DOHH2 (cell line): ENCODE measurements around the gene HOXB8.
A peak's percentile ranks its signal among the peaks of the same experiment; 100 is the strongest.

Experiments used
- H3F3A ChIP-seq: fragments of 200-600 bp; sonication (generic), shearing (Covaris generic); 2 replicates; pipeline ENCODE4 v1.6.0; 2016; ENCODE audit warnings: antibody characterized with exemption, mild to moderate bottlenecking; ENCODE audit not compliant: control insufficient read depth, insufficient read depth
- H3K27ac ChIP-seq: fragments of 200-600 bp; sonication (generic); 2 replicates; pipeline ENCODE4 v1.5.1; 2014; ENCODE audit warnings: low read depth, mild to moderate bottlenecking, low read length, moderate library complexity
- H3K27me3 ChIP-seq: fragments of 200-600 bp; sonication (generic); 2 replicates; pipeline ENCODE4 v1.6.1; 2014; ENCODE audit warnings: mild to moderate bottlenecking, low read length, mixed read lengths; ENCODE audit not compliant: control insufficient read depth
- H3K36me3 ChIP-seq: fragments of 200-600 bp; sonication (generic); 2 replicates; pipeline ENCODE4 v1.6.1; 2014; ENCODE audit warnings: mild to moderate bottlenecking, low read length, moderate library complexity, mixed read lengths; ENCODE audit not compliant: control insufficient read depth
- H3K4me1 ChIP-seq: fragments of 200-600 bp; sonication (generic); 2 replicates; pipeline ENCODE4 v1.6.1; 2014; ENCODE audit warnings: mild to moderate bottlenecking, low read length, mixed read lengths; ENCODE audit not compliant: control insufficient read depth
- H3K4me2 ChIP-seq: fragments of 200-600 bp; sonication (generic); 2 replicates; pipeline ENCODE4 v1.6.0; 2014; ENCODE audit warnings: mild to moderate bottlenecking, low read length, moderate library complexity
- H3K4me3 ChIP-seq: fragments of 200-600 bp; sonication (generic); 2 replicates; pipeline ENCODE4 v1.5.1; 2014; ENCODE audit warnings: mild to moderate bottlenecking, low read length, mixed read lengths
- H3K79me2 ChIP-seq: fragments of 200-600 bp; sonication (generic); 2 replicates; pipeline ENCODE4 v1.6.1; 2014; ENCODE audit warnings: mild to moderate bottlenecking, low read length, mixed read lengths; ENCODE audit not compliant: control insufficient read depth
- H3K9me2 ChIP-seq: fragments of 200-600 bp; sonication (generic); replicated peaks from 2 replicates; pipeline ENCODE4 v1.6.1; 2014; ENCODE audit warnings: mild to moderate bottlenecking, low read length, mixed read lengths; ENCODE audit not compliant: control insufficient read depth
- H3K9me3 ChIP-seq: fragments of 200-600 bp; sonication (generic); 2 replicates; pipeline ENCODE4 v1.6.1; 2014; ENCODE audit warnings: antibody characterized with exemption, low read length, mixed read lengths; ENCODE audit not compliant: control insufficient read depth, insufficient read depth
- H4K20me1 ChIP-seq: fragments of 200-600 bp; sonication (generic); 2 replicates; pipeline ENCODE4 v1.6.0; 2014; ENCODE audit warnings: low read depth, mild to moderate bottlenecking, antibody characterized with exemption, low read length, moderate library complexity; ENCODE audit not compliant: control insufficient read depth, insufficient read depth
- EZH2phosphoT487 ChIP-seq: fragments of 200-600 bp; sonication (generic); IDR thresholded peaks from 2 replicates; pipeline ENCODE4 v1.6.1; 2017; ENCODE audit warnings: borderline replicate concordance, mild to moderate bottlenecking, antibody characterized with exemption, low read length, moderate library complexity, mixed read lengths
- TF ChIP-seq, protein P1 (sequence below): fragments of 200-600 bp; sonication (generic); IDR thresholded peaks from one replicate; pipeline ENCODE4 v1.5.1; 2014; ENCODE audit warnings: antibody characterized with exemption, mild to moderate bottlenecking, low read depth, low read length; ENCODE audit not compliant: poor library complexity, severe bottlenecking

The HOXB8 gene

DNA sequence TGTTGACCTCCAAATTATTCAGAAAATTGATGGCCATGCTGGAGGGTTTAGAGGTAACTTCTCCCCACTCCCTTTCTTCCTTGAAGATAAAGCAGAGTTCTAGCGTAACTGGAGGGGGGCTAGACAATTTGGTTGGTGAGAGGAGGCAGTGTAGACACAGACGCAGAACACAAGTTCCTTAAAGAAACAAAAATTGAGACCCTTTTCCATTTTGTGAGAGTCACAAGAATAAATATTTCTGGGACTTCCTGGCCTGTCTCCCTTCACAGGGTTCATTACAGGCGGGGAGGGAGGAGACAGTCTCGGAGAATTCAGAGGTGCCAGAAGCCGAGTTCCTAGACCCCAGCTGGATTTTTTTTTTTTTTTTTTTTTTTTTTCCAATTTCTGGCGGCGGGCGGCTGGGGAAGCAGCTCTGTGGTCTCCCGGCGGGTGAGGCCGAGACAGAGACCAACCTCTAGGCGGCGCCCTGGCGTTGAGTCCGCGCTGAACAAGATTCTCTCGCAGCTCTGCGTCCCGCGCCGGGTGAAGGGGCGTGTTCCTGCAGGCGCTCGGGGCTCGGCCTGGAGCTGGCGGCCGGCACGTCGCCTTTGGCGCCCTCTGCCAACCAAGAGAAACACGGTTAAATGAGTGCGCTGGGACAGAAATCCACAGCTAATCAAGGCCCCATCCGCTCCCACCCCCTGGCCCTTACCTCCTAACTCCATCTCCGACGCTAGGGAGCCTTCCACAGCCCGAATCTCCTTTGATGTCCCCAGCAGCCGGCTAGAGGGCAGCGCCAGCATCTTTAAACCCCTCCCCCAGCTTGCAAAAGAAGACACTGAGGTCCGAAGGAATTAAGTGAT, 21.3 kb upstream of the HOXB8 start:
- H3K79me2 ChIP-seq, result no peaks in the 10 kb centered on the region
- no peaks in the 10 kb centered on the region for H4K20me1 ChIP-seq
- peaks cover 11% of the 10 kb centered on the region for H3K4me1 ChIP-seq
- TF ChIP-seq, protein P1, sequence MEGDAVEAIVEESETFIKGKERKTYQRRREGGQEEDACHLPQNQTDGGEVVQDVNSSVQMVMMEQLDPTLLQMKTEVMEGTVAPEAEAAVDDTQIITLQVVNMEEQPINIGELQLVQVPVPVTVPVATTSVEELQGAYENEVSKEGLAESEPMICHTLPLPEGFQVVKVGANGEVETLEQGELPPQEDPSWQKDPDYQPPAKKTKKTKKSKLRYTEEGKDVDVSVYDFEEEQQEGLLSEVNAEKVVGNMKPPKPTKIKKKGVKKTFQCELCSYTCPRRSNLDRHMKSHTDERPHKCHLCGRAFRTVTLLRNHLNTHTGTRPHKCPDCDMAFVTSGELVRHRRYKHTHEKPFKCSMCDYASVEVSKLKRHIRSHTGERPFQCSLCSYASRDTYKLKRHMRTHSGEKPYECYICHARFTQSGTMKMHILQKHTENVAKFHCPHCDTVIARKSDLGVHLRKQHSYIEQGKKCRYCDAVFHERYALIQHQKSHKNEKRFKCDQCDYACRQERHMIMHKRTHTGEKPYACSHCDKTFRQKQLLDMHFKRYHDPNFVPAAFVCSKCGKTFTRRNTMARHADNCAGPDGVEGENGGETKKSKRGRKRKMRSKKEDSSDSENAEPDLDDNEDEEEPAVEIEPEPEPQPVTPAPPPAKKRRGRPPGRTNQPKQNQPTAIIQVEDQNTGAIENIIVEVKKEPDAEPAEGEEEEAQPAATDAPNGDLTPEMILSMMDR, result peak; percentile 77
- TF ChIP-seq EZH2phosphoT487, result peak; percentile 20; the same call in 1 of the 2 replicates
- no peaks in the 10 kb centered on the region for H3K9me3 ChIP-seq
- H3K4me3 ChIP-seq, result no peak overlapping the region
- no peaks in the 10 kb centered on the region for H3K36me3 ChIP-seq
- 0 out of 2 replicates have a peak overlapping the region, but pooled peaks have one; percentile 21 for H3K4me2 ChIP-seq
- peaks cover 70% of the 10 kb centered on the region for H3K27me3 ChIP-seq
- no peak overlapping the region for H3K27ac ChIP-seq
- H3K9me2 ChIP-seq, result no peaks in the 10 kb centered on the region
- H3F3A ChIP-seq, result no peaks in the 10 kb centered on the region

DNA sequence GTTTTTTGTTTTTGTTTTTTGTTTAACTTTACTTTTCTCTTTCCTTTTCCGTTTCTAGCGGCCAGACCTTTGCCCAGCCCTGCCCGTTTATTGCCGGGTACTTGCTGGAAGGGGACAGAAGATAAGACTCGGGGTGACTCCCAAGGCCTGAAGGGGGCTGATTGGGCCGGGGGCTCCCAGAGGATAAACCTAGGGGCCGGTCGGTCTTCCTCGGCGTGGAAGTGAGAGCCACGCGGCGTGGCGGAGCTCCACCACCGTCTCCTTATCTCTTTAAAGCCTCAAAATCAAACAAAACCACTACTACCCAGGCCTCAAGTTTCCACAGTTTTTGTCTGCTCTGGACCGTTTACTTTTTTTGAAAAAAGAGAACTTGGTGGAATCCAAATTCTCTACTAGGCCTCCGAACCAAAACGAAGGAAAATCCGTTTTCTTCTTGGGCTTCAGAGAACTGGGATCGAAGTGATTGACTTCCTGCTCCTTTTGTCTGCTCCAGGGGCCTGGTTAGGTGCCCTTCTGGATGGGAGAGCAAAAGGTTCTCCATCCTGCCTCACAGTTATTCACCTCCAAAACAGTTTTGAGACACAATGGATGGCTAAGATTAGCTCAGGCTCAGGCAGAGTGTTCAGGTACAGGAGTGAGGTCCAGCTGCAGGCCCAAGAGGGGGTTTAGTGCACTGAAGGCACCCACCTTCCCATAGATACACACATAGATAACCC, 19.6 kb upstream of the HOXB8 start:
- no peaks in the 10 kb centered on the region for H3F3A ChIP-seq
- TF ChIP-seq, protein P1, result no peak
- no peak for TF ChIP-seq EZH2phosphoT487
- H3K4me1 ChIP-seq, result peaks cover 8% of the 10 kb centered on the region
- H3K27ac ChIP-seq, result no peak overlapping the region
- H3K9me3 ChIP-seq, result no peaks in the 10 kb centered on the region
- no peaks in the 10 kb centered on the region for H4K20me1 ChIP-seq
- no peaks in the 10 kb centered on the region for H3K9me2 ChIP-seq
- H3K27me3 ChIP-seq, result peaks cover 60% of the 10 kb centered on the region
- no peaks in the 10 kb centered on the region for H3K79me2 ChIP-seq
- no peak overlapping the region for H3K4me2 ChIP-seq
- no peak overlapping the region for H3K4me3 ChIP-seq
- no peaks in the 10 kb centered on the region for H3K36me3 ChIP-seq

DNA sequence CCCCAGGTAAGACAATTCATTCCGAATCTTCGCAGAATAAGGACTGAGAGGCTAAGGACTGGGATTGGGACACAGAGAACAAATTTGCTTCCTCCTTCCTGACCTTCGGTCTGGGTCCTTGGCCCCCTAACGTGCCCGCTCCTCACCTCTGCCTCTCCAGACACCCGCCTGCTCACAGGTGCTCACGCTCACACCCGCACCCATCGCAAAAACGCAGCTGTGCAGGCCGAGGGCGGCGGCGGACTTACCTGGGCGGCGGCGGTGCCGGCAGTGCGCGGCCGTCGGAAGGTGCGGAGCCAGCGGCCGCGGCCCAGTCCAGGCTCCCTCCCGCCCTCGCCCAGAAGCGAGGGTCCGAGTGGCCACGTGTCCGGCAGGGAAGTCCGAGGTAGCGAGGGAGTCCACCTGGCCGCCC, 18.2 kb upstream of the HOXB8 start:
- H3K4me1 ChIP-seq, result peaks cover 8% of the 10 kb centered on the region
- H3F3A ChIP-seq, result no peaks in the 10 kb centered on the region
- peaks cover 57% of the 10 kb centered on the region for H3K27me3 ChIP-seq
- no peaks in the 10 kb centered on the region for H3K9me3 ChIP-seq
- H3K79me2 ChIP-seq, result no peaks in the 10 kb centered on the region
- H4K20me1 ChIP-seq, result no peaks in the 10 kb centered on the region
- no peak overlapping the region for H3K4me3 ChIP-seq
- no peak for TF ChIP-seq EZH2phosphoT487
- TF ChIP-seq, protein P1, result no peak
- no peaks in the 10 kb centered on the region for H3K9me2 ChIP-seq
- H3K4me2 ChIP-seq, result no peak overlapping the region
- no peaks in the 10 kb centered on the region for H3K36me3 ChIP-seq
- no peak overlapping the region for H3K27ac ChIP-seq
